SK-N-SH (cell line): ENCODE measurements around the gene SNAPC5.

Source experiments
- CTCF ChIP-seq: fragments of 200-600 bp; sonication (generic); IDR thresholded peaks from 2 replicates; pipeline ENCODE4 v1.6.1; 2017; ENCODE audit warnings: antibody characterized with exemption, mild to moderate bottlenecking, moderate library complexity
- FOXM1 ChIP-seq: IDR thresholded peaks from 2 replicates; pipeline ENCODE4 v1.4.0; 2012; ENCODE audit warnings: low read depth, mild to moderate bottlenecking
- GATA2 ChIP-seq: sonication (generic); formaldehyde crosslinking; IDR thresholded peaks from 2 replicates; pipeline ENCODE4 v1.5.0; 2020; ENCODE audit warnings: mild to moderate bottlenecking, missing genetic modification reagents
- JUND ChIP-seq: IDR thresholded peaks from 2 replicates; pipeline ENCODE4 v1.4.0; 2012
- POLR2AphosphoS5 ChIP-seq: IDR thresholded peaks from 2 replicates; pipeline ENCODE4 v1.6.1; 2012; ENCODE audit warnings: low read depth, low read length
- RAD21 ChIP-seq: IDR thresholded peaks from 2 replicates; pipeline ENCODE4 v1.6.1; 2012; ENCODE audit warnings: mild to moderate bottlenecking, low read length
- RXRA ChIP-seq: IDR thresholded peaks from 2 replicates; pipeline ENCODE4 v1.4.0; 2012; ENCODE audit warnings: low read depth, mild to moderate bottlenecking, borderline replicate concordance
- SMC3 ChIP-seq: IDR thresholded peaks from 2 replicates; pipeline ENCODE4 v1.6.1; 2012; ENCODE audit warnings: low read depth, low read length, improper control_type of control experiment
- YY1 ChIP-seq: IDR thresholded peaks from 2 replicates; pipeline ENCODE4 v1.4.0; 2012; ENCODE audit warnings: low read depth, mild to moderate bottlenecking

DNA sequence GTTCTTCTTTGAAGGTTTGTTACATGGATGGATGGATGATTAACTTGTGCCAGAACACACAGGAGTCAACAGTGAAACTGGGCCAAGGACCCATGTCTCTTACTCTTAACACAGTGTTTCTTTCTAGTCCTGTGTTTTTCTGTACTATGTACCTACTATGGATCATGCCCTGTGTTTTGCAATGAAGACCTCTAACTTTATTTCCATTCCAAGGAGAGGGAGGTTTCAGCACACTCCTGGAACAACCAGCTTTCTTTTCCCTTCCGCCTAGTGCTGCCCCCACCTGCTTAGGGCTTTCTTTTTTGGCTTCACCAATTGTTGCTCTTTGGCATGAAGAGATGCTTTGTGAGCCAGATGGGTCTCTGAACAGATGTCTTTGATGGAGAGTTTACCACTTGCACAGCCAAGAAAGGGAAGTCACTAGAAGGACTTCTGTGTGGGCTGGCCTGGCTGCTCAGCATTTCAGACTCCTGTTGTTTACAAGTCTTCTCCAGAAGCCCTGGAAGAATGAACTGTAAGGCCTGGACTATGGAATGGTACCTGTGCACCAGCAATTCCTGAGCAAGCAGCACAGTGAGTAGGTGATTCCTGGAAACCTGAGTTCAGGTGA lies 44.5 kb downstream of the SNAPC5 start:
- TF ChIP-seq JUND (no peak), YY1 (no peak), GATA2 (no peak), FOXM1 (no peak), POLR2AphosphoS5 (no peak), CTCF (no peak), RAD21 (no peak), SMC3 (no peak), RXRA (no peak)
